ENCODE results near the gene TULP4. TPM values are rescaled to one million over a fixed set of nuclear protein-coding genes. Genes with fewer than 3 reads are reported as not detected.

The TULP4 gene
- total RNA-seq, 1 donor from 2014 or later: 119 TPM

DNA sequence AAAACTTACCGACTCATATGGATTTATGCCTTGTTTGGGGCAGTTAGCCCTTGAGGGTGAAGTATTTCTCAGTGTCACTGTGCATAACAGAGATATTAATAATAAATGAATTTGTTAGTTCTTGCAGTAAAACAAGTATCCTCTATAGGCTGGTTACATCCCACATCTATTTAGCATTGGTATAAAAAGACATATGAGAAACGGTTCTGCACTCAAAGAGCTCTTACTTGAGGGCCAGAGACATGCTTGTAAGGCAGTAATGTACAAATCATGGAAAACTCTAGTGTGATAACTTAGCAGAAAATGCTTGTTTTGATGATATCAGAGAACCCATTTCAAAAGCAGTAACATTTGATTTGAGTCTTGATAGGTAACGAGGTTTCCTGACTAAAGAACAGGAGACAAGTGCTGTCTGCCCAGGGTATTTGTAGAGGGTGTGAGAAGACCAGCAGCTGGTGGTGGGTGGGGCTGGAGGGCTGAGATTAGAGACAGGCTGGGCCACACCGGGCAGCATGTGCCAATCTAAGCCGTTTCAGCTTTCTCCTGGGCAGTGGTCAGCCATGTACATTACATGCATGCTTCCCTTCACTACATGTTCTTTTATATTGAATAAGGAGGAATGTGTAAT, 46.3 kb downstream of the TULP4 start:
- DNase-seq (ENCODE audit: low spot score): no peak

DNA sequence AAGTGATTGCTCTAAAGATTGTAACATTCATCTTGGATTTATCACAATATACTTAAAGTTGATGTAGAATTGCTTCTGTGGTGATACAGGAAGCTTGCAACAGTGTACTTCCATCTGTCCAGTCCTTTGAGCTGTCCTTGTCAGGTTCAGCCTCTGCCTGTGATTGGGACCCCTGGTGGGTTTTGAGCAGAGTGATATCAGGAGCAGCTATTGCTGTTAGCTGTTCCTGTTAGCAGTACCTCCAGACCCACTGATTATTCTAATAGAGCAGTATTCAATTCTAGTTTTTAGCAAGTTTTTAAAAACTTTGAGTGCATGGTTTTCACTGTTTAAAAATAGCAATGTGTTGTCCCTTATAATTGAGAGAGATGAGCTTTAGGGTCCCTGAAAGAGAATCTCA, 48.8 kb downstream of the TULP4 start:
- no peak for DNase-seq (ENCODE audit: low spot score)

DNA sequence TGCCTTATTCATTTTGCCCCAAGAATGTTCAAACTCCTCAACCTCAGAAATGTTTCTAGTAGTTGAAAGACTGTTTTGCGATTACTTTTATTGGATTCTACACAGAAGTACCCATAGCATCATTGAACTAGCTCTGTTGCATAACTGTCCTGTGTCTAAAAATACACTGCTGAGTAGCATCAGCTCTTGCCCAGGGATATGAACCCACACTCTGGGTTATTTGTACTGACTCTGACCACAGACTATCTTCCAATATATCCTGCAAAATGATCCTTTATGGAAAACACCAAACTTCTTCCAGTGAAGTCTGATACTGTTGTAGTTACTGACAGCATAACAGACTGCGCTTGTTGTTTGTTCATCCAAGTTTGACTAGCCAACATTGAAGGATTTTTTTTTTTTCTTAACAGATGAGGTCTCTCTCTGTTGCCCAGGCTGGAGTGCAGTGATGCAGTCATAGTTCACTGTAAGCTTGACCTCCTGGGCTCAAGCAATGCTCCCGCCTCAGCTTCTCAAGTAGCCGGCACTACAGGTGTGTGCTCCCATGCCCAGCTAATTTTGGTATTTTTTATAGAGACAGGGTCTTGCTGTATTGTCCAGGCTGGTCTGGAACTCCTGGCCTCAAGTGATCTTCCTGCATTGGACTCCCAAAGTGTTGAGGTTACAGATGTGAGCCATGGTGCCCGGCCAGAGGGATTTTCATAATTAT, 49.9 kb downstream of the TULP4 start:
- no peak for DNase-seq (ENCODE audit: low spot score)

DNA sequence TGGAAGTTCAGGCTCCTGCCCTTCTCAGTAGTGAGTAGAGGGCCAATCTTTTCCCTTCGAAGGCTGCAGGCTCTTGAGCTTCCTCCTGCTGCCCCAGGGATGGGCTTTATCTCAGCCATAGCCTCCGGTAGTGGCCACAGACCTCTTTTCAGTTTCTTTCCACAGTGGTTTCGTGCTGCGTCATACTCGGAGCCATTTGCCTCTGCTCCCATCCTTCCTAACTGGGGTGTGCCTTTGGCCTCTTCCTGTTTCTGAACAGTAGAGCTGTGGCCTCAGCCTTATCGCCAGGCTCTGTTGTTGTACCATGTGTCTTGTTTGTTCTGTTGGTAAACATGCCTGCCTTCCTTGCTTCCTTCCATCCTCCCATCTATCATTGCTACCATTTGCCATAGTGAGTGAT, 54.1 kb downstream of the TULP4 start:
- no peak for DNase-seq (ENCODE audit: low spot score)

GRCh38 chr6:158367816-158368215, 55.6 kb downstream of the TULP4 start:
- DNase-seq (ENCODE audit: low spot score): no peak

DNA sequence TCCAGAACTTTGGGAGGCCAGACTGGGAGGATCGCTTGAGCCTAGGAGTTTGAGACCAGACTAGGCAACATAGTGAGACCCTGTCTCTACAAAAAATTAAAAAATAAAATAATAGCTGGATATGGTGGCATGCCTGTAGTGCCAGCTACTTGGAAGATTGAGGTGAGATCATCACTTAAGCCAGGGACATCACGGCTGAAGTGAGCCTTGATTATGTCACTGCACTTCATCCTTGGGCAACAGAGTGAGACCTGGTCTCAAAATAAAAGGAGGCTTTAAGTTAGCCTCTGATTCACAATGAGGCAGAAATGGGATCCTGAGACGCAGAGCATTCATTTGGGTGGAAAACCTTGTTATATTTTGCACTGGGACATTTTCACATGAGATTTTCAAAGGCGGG, 57.0 kb downstream of the TULP4 start:
- DNase-seq (ENCODE audit: low spot score): no peak

- no peak for DNase-seq (ENCODE audit: low spot score)
Observed at GRCh38 chr6:158370805-158371204, 58.5 kb downstream of the TULP4 start.

GRCh38 chr6:158371261-158371660, 59.0 kb downstream of the TULP4 start:
- no peak for DNase-seq (ENCODE audit: low spot score)

DNA sequence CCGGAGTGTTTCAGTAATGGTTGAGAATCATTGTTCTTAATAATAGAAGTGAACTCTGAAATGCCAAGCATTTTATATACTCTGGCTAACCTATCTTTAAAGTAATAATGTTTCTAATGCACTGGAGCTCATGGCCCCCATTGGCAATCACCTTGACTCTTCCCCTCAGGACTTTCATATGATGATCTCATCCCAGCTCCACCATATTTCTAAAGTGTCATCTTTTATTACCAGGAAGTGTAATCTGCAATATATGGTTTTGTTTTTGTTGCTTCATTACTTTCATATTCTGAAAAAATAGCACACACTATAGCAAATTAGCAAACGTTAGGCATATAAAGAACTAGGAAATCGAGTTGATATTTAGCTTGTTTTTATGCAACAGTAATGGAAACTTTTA, 60.3 kb downstream of the TULP4 start:
- no peak for DNase-seq (ENCODE audit: low spot score)

GRCh38 chr6:158373214-158373613, 60.9 kb downstream of the TULP4 start:
- DNase-seq (ENCODE audit: low spot score): no peak

GRCh38 chr6:158374020-158374419, 61.8 kb downstream of the TULP4 start:
- no peak for DNase-seq (ENCODE audit: low spot score)

DNA sequence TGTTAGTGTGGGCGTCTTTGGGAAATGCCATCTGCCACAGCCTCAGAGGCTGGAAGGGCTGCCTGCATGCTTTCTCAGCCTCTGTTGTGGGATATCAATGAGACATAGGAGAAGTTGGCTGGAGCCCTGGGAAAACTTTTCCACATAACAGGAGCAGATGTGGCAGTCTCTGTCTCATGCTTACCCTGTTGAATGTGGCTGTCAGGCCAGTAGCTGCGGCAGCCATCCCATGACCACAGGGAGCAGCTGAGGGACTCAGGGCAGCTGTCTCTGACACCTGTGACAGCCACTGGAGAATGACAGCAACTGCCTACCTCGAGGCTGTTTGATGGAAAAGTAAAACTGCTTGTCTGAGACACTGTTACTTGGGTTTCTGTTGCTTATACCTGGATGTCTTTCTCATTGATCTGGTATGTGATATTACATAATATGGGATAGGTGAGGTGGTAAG, 64.4 kb downstream of the TULP4 start:
- no peak for DNase-seq (ENCODE audit: low spot score)

DNA sequence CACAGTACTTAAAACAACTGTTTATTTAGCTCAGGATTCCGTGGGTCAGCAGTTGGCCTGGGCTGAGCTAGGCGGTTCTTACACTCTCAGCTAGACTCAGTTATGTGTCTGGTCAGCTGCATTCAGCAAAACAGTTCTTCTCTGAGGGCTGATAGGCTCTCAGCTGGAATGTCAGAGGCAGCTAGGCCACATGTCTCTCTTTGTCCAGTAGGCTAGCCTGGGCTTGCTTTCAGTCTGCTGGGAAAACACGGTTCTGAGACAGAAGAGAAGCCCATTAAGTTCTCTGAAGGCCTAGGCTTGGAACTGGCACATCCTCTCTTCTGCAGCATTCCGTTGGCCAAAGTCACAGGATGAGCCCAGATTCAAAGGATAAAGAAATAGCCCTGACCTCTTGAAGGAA, 65.6 kb downstream of the TULP4 start:
- peak; percentile 49 for DNase-seq (ENCODE audit: low spot score)

GRCh38 chr6:158379336-158379735, 67.1 kb downstream of the TULP4 start:
- DNase-seq (ENCODE audit: low spot score): no peak

DNA sequence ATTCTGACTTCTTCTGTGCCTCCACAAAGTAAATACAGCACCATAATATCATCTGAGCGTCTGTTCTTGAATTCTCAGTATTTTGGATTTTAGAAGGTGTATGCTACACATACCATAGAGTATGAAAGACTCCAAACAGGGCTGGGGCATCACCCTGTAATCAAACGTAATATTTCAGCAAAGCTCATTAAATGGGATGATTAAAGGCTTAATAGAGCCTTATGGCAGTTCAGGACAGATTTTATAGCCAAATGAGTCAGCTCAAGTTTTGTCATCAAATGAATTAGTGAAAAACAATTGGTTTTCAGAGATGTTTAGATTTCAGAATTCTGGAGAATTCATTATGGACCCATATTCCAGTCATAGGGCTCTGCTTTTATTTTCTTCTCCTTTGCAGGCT, 68.9 kb downstream of the TULP4 start:
- no peak for DNase-seq (ENCODE audit: low spot score)

- no peak for DNase-seq (ENCODE audit: low spot score)
Observed at GRCh38 chr6:158382491-158382890, 70.2 kb downstream of the TULP4 start.

GRCh38 chr6:158383057-158383456, 70.8 kb downstream of the TULP4 start:
- DNase-seq (ENCODE audit: low spot score): no peak

- no peak for DNase-seq (ENCODE audit: low spot score)
Observed at GRCh38 chr6:158383542-158383941, 71.3 kb downstream of the TULP4 start.

DNA sequence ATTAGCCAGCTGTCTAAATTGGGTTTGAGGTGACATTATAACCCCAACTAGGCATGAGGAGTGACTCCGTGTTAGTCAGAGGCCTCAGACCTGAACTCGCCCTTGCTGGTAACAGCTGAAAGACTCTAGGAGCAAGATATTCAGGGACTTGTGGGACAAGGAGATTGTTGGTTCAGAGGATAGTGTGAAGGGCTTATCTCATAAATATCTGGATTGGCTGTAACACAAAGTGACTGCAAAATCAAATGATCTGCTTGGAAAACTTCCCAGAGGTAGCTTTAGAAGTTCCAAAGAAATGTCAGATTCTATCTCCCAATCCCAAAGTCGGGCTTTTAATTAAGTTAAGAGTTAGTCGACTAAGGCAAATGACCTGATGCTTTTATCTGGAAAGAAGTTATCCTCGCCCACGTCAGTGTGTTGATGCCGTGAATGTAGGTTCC, 72.4 kb downstream of the TULP4 start:
- no peak for DNase-seq (ENCODE audit: low spot score)

DNA sequence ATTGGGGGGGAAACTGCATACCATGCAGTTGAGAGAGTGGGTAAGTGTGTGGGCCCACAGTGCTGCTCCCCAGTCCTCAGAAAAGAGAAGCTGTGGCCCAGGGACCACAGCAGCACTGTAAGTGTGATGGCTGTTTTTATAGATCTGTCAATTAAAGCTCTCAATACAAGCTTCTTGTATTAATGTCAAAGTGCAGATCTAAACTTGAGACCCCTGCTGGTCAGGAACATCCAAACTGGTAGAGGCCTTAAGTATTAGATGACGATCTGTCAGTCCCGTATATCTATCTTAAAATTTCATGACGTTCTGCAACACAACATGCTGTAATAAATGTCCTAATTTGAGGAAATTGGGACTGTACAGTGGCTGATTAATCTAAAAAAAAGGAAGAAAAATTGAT, 74.8 kb downstream of the TULP4 start:
- no peak for DNase-seq (ENCODE audit: low spot score)

GRCh38 chr6:158387578-158387977, 75.3 kb downstream of the TULP4 start:
- DNase-seq (ENCODE audit: low spot score): no peak

- no peak for DNase-seq (ENCODE audit: low spot score)
Observed at GRCh38 chr6:158388727-158389126, 76.5 kb downstream of the TULP4 start.

- no peak for DNase-seq (ENCODE audit: low spot score)
Observed at GRCh38 chr6:158389193-158389919, 77.1 kb downstream of the TULP4 start.
